ENCODE data around the gene POMGNT2.
"Not testable (repeated sequence)": the region's sequence is repeated elsewhere in the genome, so short reads cannot be mapped to it uniquely, and the experiment has no call there.

POMGNT2 gene

GRCh38 chr3:43061101-43061895, 44.6 kb downstream of the POMGNT2 start:
- in situ Hi-C loops (cut with HindIII; ENCODE audit: low pct_ligation_motif_present, low pct_unique_long_range_greater_than_20kb, low sequenced_read_pairs) = no loop called here
- no peak for DNase-seq

- in situ Hi-C loops (cut with HindIII; ENCODE audit: low pct_ligation_motif_present, low pct_unique_long_range_greater_than_20kb, low sequenced_read_pairs) = no loop called here
- DNase-seq = no peak
Measured at GRCh38 chr3:43059456-43059855, 46.4 kb downstream of the POMGNT2 start.

GRCh38 chr3:43055806-43056770, 49.8 kb downstream of the POMGNT2 start:
- in situ Hi-C loops (cut with HindIII; ENCODE audit: low pct_ligation_motif_present, low pct_unique_long_range_greater_than_20kb, low sequenced_read_pairs) = no loop called here

GRCh38 chr3:43055393-43055792, 50.5 kb downstream of the POMGNT2 start:
- DNase-seq = no peak
- in situ Hi-C loops (cut with HindIII; ENCODE audit: low pct_ligation_motif_present, low pct_unique_long_range_greater_than_20kb, low sequenced_read_pairs) = no loop called here

More at GRCh38 chr3:43055806-43056770, 49.8 kb downstream of the POMGNT2 start:
- DNase-seq = no peak

- in situ Hi-C loops (cut with HindIII; ENCODE audit: low pct_ligation_motif_present, low pct_unique_long_range_greater_than_20kb, low sequenced_read_pairs) = no loop called here
- DNase-seq = no peak
Measured at GRCh38 chr3:43054754-43055153, 51.1 kb downstream of the POMGNT2 start.

- in situ Hi-C loops (cut with HindIII; ENCODE audit: low pct_ligation_motif_present, low pct_unique_long_range_greater_than_20kb, low sequenced_read_pairs) = no loop called here
- DNase-seq = no peak
Measured at GRCh38 chr3:43053291-43053690, 52.6 kb downstream of the POMGNT2 start.

GRCh38 chr3:43048470-43048869, 57.4 kb downstream of the POMGNT2 start:
- no peak for DNase-seq
- in situ Hi-C loops (cut with HindIII; ENCODE audit: low pct_ligation_motif_present, low pct_unique_long_range_greater_than_20kb, low sequenced_read_pairs) = no loop called here

GRCh38 chr3:43046583-43046982, 59.3 kb downstream of the POMGNT2 start:
- DNase-seq = no peak

GRCh38 chr3:43045079-43045478, 60.8 kb downstream of the POMGNT2 start:
- DNase-seq; in situ Hi-C loops (cut with HindIII; ENCODE audit: low pct_ligation_motif_present, low pct_unique_long_range_greater_than_20kb, low sequenced_read_pairs): not testable (repeated sequence)

More at GRCh38 chr3:43046583-43046982, 59.3 kb downstream of the POMGNT2 start:
- in situ Hi-C loops (cut with HindIII; ENCODE audit: low pct_ligation_motif_present, low pct_unique_long_range_greater_than_20kb, low sequenced_read_pairs) = no loop called here

- in situ Hi-C loops (cut with HindIII; ENCODE audit: low pct_ligation_motif_present, low pct_unique_long_range_greater_than_20kb, low sequenced_read_pairs) = no loop called here
- no peak for DNase-seq
Measured at GRCh38 chr3:43043793-43044192, 62.1 kb downstream of the POMGNT2 start.

- in situ Hi-C loops (cut with HindIII; ENCODE audit: low pct_ligation_motif_present, low pct_unique_long_range_greater_than_20kb, low sequenced_read_pairs) = no loop called here
- no peak for DNase-seq
Measured at GRCh38 chr3:43043071-43043766, 62.7 kb downstream of the POMGNT2 start.

GRCh38 chr3:43041517-43041916, 64.4 kb downstream of the POMGNT2 start:
- no peak for DNase-seq
- in situ Hi-C loops (cut with HindIII; ENCODE audit: low pct_ligation_motif_present, low pct_unique_long_range_greater_than_20kb, low sequenced_read_pairs) = no loop called here

- DNase-seq = no peak
- in situ Hi-C loops (cut with HindIII; ENCODE audit: low pct_ligation_motif_present, low pct_unique_long_range_greater_than_20kb, low sequenced_read_pairs) = no loop called here
Measured at GRCh38 chr3:43038010-43038409, 67.9 kb downstream of the POMGNT2 start.

- in situ Hi-C loops (cut with HindIII; ENCODE audit: low pct_ligation_motif_present, low pct_unique_long_range_greater_than_20kb, low sequenced_read_pairs) = no loop called here
- DNase-seq = no peak
Measured at GRCh38 chr3:43036621-43037423, 69.1 kb downstream of the POMGNT2 start.

GRCh38 chr3:43035801-43036365, 70.0 kb downstream of the POMGNT2 start:
- in situ Hi-C loops (cut with HindIII; ENCODE audit: low pct_ligation_motif_present, low pct_unique_long_range_greater_than_20kb, low sequenced_read_pairs) = no loop called here
- DNase-seq = no peak

GRCh38 chr3:43034911-43035310, 71.0 kb downstream of the POMGNT2 start:
- in situ Hi-C loops (cut with HindIII; ENCODE audit: low pct_ligation_motif_present, low pct_unique_long_range_greater_than_20kb, low sequenced_read_pairs) = no loop called here
- no peak for DNase-seq

- in situ Hi-C loops (cut with HindIII; ENCODE audit: low pct_ligation_motif_present, low pct_unique_long_range_greater_than_20kb, low sequenced_read_pairs) = no loop called here
Measured at GRCh38 chr3:43034200-43034599, 71.7 kb downstream of the POMGNT2 start.

More at GRCh38 chr3:43034200-43034599, 71.7 kb downstream of the POMGNT2 start:
- DNase-seq = no peak
